ENCODE results near the gene PCSK6.

PCSK6 gene

DNA sequence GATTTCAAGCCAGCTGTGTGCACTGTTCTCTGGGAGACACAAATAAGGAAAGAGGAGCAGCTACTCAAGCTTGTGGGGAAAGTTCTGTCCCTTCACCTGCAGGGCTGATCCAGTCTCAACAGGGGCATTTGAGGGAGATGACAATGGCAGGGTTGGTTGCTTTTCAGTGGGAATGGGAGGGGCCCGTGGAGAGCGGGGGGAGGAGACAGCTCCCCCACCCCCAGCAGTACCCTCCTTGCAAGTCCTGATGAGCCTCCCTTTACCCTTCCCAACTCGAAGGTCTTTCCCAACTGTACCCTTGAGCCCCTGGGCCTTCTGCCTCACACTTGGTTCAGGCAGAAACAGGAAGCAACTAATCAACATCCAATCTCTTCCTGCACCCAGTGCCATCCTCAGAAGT lies 122.7 kb downstream of the PCSK6 start:
- DNase-seq (ENCODE audit: low read depth), result no peak
- TF ChIP-seq, protein P1, sequence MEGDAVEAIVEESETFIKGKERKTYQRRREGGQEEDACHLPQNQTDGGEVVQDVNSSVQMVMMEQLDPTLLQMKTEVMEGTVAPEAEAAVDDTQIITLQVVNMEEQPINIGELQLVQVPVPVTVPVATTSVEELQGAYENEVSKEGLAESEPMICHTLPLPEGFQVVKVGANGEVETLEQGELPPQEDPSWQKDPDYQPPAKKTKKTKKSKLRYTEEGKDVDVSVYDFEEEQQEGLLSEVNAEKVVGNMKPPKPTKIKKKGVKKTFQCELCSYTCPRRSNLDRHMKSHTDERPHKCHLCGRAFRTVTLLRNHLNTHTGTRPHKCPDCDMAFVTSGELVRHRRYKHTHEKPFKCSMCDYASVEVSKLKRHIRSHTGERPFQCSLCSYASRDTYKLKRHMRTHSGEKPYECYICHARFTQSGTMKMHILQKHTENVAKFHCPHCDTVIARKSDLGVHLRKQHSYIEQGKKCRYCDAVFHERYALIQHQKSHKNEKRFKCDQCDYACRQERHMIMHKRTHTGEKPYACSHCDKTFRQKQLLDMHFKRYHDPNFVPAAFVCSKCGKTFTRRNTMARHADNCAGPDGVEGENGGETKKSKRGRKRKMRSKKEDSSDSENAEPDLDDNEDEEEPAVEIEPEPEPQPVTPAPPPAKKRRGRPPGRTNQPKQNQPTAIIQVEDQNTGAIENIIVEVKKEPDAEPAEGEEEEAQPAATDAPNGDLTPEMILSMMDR (IDR thresholded peaks at IDR 0.05; ENCODE audit: control insufficient read depth, insufficient read depth, low read depth, low read length, missing control alignments), result no peak
- no peak overlapping the region for H3K4me3 ChIP-seq (ENCODE audit: control insufficient read depth, low read depth, low read length)

DNA sequence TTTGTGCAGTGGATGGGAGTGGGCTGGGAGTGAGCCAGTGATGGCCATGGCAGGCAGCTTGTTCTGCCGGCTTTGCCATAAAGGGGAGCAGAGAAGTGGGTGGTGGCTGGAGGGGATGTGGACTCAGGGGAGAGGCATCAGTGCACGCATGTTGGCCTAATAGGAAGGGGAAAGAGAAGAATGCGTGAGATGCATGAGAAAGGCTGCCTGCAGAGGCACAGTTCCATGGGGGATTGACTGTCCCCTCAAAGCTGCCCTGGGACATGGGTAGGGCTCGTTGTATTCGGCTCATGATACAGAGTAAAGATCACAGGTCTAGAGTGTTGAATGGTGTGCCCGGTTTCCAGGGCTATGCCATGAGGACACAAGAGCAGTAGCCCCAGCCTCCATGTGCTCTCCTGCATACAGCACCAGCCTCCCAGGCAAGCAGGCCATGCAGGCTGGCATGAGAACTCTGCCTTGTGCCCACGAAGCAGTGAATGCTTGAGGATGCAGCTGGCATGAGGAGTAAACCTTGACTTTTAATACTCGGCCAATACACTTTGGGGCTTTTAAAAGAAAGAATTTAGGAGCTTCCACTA lies 126.4 kb downstream of the PCSK6 start:
- TF ChIP-seq, protein P1 (IDR thresholded peaks at IDR 0.05; ENCODE audit: control insufficient read depth, insufficient read depth, low read depth, low read length, missing control alignments), result no peak
- no peak overlapping the region for H3K4me3 ChIP-seq (ENCODE audit: control insufficient read depth, low read depth, low read length)
- no peak for DNase-seq (ENCODE audit: low read depth)

DNA sequence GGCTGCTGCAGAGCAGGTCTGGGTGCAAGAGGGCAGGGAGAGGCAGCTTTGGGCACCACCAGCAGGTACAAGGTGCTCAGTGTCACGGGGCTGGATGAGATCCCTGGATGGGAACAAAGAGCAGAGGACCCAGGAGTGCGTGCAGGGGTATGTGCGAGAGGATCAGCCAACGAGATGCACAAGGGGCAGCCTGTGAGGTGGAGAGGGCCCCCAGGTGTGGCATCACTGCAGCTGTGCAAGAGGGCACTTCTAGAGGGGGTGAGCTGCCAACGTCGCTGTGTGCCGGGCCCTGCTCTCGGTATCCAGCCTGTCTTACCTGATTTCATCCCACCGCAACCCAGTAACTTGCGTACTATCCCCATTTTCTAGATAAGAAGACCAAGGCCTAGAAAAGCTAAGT lies 127.1 kb downstream of the PCSK6 start:
- TF ChIP-seq, protein P1 (IDR thresholded peaks at IDR 0.05; ENCODE audit: control insufficient read depth, insufficient read depth, low read depth, low read length, missing control alignments), result no peak
- no peak for DNase-seq (ENCODE audit: low read depth)
- H3K4me3 ChIP-seq (ENCODE audit: control insufficient read depth, low read depth, low read length), result no peak overlapping the region

DNA sequence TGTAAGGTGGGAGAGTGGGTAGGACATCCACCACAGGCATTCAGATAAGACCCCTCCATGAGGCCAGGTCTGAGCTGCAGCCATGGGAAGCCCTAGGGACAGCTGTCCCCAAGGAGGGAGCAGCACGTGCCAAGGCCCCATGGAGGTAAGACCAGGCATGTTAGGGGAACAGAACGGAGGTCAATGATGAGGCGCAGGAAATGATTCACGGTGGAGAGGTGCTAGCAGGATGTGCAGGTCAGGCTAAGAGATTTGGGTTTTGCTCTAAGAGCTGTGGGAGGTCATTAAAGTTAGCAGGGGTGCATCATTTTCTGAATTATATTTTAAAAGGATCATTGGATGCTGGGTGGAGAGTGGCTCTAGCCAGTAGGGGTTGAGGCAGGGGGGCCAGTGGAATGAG lies 128.1 kb downstream of the PCSK6 start:
- no peak overlapping the region for H3K4me3 ChIP-seq (ENCODE audit: control insufficient read depth, low read depth, low read length)
- TF ChIP-seq, protein P1 (IDR thresholded peaks at IDR 0.05; ENCODE audit: control insufficient read depth, insufficient read depth, low read depth, low read length, missing control alignments), result no peak
- DNase-seq (ENCODE audit: low read depth), result no peak

DNA sequence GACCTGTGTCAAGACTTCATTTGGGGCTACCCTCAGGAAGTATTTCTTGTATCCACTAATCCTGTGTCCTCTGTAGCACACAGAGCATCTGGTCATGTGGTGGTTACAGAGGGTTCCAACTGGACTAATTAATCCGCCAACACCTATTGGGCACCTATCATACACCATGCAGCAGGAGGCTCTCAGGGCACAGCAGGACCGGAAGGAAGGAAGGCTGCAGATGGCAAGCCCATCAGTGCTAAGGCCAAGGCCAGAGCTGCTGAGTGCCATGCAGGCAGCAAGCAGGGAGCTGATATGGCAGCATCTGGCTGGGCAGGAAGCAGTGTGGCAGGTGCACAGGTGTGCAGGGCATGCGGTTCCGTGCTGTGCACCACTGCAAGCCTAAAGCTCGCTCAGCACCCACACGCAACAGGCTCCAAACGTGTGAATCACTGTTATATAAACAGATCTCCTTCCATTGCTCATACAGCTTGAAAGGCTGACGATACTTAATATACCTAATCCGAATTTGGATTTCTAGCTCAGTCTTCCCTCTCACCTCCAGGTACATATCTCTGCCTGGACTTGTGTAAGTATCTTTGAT lies 130.1 kb downstream of the PCSK6 start:
- TF ChIP-seq, protein P1 (IDR thresholded peaks at IDR 0.05; ENCODE audit: control insufficient read depth, insufficient read depth, low read depth, low read length, missing control alignments), result no peak
- H3K4me3 ChIP-seq (ENCODE audit: control insufficient read depth, low read depth, low read length), result no peak overlapping the region
- DNase-seq (ENCODE audit: low read depth), result no peak

DNA sequence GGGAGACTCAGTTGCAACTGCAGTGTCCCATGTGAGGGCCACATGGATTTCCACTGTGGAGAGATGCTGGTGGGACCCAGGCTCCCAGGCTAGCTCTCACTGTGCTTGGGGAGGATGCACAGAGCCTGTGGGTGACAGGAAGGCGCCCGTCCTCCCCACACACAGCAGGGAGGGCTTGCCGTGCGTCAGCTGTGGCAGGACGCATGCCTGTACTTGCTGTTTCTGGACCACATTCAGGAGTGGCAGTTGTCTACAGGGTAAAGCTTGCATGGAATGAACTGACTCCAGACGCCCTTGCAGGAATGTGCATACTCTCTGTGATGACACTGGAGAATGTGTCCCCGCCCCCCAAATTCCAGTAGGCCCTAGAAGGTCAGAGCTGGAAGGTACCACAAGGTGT lies 130.6 kb downstream of the PCSK6 start:
- TF ChIP-seq, protein P1 (IDR thresholded peaks at IDR 0.05; ENCODE audit: control insufficient read depth, insufficient read depth, low read depth, low read length, missing control alignments), result no peak
- H3K4me3 ChIP-seq (ENCODE audit: control insufficient read depth, low read depth, low read length), result no peak overlapping the region
- no peak for DNase-seq (ENCODE audit: low read depth)
